ENCODE results near the gene BLOC1S5.

DNA sequence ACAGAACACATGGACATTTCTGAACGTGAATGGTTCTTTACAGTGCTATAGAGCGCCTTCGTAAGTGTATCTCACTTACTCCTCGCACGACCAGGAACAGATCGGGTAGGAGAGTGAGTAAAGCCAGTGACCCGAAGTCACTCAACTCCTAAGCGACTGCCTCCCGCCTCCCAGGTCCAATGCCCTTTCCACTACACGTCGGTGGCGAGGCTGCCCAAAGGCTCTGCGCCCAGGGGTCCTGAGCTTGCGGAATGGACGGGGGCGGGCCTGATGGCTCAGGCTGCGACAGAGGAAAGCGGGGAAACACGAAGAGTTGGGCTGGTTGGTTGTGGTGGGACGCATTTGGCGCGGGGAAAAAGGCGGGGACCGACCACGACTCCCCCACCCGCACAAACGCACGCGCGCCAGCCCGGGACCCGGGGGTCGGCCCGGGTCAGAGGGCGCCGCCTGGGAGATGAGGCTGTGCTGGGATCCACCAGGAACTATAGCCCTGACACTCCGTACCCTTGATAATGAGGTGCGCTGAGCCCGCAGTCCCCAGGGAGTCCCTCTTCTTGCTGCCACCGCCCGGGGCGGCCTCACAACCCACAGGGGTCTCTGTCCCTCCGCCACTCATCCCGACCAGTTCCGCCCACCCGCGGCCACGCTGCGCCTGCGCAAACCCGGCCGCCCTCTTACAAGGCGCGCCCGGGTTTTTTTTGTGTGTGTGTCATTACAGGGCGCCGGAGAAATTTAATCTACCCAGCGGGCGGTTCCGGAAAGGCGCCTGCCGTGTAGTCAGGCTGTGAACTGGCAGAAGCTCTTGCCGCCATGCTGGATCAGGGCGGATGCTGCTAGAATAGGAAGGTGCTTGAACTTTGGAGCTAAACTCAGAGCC lies at the start of gene BLOC1S5:
- TF ChIP-seq POLR2AphosphoS5 (IDR thresholded peaks at IDR 0.05; ENCODE audit: low read depth, low read length), result peak; percentile 55
- TF ChIP-seq RAD21 (IDR thresholded peaks at IDR 0.05 in 1 of 2, conservative IDR thresholded peaks at IDR 0.05 in 1 of 2; ENCODE audit: low read depth in 2 of 2, low read length in 2 of 2), result no peak
- TF ChIP-seq CREB1 (IDR thresholded peaks at IDR 0.05), result peak; percentile 98
